Activated T-cell treated with anti-CD3 and anti-CD28 coated beads for 24 hours (primary cell): ENCODE data around the gene TMEM200C.

Source experiments
- DNase-seq: peaks from one replicate; pipeline ENCODE4 v3.0.0-alpha.2; 2020; ENCODE audit warnings: low read depth

The TMEM200C gene

DNA sequence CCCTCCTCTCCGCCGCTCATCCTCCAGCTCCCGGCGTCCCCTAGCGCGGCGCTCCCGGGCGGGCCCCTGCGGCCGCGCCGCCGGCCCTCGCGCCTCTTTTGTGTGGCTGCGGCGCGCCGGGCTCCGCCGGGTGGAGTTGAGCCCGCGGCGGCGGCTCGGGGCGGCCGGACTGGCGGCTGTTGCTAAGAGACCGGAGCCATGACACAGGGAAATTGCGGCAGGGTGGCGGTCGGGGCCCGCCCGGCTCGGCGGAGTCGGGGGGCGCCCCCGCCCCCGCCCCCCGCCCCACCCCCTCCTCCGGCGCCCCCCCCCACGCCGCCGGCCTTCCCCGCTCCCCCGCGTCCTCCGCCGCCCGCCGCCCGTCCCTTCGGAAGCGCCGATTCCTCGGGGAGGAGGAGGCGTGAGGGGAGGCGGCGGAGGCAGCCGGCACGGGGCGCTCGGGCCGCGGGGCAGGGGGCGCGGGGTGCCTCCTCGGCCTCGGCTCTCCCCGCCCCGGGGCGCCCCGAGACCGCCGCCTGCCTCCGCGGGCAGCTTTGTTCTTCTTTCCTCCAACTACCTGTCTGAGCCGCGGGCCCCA is at the start of gene TMEM200C:
TSS of gene TMEM200C (minus strand) at position 224 of the 577 bp plus-strand sequence. CDS start 3,459 bp downstream, outside the sequence.
- DNase-seq = no peak

- no peak for DNase-seq
These were observed 49.1 kb upstream of the TMEM200C start for GRCh38 chr18:5944448-5944847.

DNA sequence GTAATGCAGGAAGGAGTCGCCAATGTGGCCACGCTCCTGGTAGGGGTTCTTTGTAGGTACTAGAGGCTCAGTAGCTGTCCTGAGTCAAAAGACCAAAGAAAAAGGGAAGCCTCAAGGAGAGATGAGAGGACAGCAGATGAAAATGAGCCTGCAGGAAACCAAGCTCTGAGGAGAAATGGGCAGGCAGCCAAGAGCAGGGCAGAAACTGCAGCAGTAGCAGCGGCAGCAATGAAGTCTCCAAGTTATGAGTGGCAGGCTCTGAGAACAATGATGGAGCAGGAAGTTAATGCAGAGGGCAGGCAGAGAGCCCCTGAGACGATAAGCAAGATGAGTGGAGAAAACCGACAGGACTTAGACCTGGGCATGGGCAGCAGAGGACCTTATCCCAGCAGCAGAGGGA is 48.2 kb upstream of the TMEM200C start:
- DNase-seq = no peak

DNA sequence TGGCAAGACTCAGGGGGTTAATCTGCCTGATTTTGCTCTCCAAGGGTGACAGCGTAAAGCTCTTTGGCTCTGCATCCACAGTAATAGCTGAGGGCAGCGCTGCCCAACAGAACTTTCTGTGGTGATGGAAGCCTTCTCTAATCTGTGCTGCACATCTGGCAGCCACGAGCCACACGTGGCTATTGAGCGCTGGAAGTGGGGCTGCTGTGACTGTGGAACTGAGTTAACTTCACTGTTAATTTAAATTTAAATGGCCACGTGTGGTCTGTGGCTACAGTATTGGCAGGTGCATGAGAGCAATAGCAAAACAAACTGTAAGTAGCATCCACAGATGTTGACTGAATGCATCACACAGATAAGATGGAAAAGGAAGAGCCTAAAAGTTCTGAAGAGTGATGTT is 47.3 kb upstream of the TMEM200C start:
- DNase-seq = no peak

GRCh38 chr18:5941890-5942289 is 46.6 kb upstream of the TMEM200C start:
- no peak for DNase-seq

- no peak for DNase-seq
These were observed 44.7 kb upstream of the TMEM200C start for GRCh38 chr18:5939801-5940667.

DNA sequence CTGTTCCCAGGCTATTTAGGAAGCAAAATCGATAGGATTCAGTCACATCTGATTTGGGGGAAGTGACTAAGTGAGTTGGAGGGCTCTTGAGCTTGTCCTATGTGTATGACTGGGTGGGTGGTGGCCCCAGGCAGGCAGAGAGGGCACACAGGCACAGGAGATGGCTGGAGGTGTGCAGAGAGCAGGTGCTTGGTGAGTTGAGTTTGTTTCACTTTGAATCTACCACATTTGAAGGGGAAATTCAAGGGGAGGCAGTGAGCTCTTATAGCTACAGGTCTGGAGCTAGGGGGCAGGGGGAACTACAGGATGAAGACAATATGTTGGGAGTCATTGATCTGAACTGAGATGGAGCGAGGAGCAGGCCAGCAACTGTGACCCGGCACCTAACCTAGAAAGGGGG is 42.5 kb upstream of the TMEM200C start:
- no peak for DNase-seq

- DNase-seq = no peak
These were observed 41.8 kb upstream of the TMEM200C start for GRCh38 chr18:5937121-5937520.

DNA sequence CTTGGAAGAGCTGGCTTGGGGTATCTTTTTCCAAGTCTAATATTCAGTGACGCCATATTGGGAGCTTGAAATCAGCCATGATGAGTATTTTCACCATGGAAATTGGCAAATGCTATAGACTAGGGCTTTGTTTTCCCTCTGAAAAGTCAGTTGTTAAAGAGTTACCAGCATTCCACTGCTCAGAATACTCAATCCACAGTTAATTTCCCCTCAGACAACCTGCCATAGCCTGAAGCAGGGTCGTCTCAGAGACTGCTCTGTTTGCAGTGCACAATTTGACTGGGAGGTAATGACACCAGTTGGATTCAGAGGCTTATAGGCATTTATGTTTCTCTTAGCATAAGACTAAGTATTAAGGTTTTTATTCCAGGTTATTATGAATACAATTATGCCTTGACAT is 35.5 kb upstream of the TMEM200C start:
- no peak for DNase-seq

- no peak for DNase-seq
These were observed 23.0 kb upstream of the TMEM200C start for GRCh38 chr18:5918205-5918858.

DNA sequence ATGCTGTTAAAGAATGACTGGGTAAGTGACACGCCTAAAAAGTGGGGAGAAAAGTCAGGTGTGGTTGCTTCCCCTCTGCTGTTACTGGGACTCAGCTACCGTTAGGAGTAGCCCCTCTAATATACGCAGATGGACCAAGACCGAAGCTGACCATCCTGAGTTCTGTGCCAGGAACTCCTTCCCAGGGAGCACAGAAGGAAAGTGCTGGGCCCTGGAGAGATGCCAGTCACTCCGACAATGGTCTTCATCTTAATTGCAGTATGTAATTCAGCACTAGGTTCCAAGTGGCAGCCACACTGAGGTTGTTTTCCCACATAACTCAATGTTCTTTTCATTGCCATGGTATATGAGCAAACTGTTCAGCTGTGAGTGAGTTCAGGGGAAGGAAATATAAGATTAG is 19.6 kb upstream of the TMEM200C start:
- DNase-seq = no peak

DNA sequence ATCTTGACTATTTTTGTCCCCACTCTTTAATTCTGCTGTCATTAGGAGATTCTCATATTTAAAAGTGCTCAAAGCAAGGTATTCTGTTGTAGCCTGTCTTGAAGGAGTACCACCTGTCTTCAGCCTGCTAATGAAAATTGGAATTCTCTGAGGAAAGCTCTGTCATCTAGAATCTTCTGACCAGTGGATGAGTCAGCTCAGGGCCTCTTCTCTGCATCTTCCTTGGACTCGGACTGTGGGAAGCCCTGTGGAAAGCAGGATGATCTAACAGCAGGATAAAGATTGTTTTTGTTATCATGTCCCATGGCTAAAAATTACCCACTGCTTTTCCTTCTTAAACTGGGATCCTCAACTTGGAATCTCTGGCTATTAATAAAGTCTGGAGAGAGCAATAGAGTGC is 18.7 kb upstream of the TMEM200C start:
- DNase-seq = no peak

DNA sequence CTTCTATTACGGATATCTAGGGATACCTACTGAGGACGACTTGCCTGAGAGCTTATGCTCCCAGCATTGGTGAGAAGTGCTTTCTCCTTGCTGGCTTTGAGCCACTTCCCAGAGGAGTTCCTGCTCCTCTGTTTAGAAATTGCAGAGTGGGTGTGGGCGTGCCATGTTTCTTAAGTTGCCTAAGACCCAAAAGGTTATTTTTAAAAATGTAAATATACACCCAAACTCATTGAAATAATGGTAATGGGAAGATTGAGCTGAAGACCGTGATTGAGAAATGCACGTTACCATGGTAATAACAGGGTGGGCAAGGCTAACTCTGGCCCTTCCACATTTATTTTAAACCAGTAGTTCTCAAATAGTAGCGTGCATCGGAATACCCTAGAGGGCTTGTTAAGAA is 17.2 kb upstream of the TMEM200C start:
- no peak for DNase-seq

DNA sequence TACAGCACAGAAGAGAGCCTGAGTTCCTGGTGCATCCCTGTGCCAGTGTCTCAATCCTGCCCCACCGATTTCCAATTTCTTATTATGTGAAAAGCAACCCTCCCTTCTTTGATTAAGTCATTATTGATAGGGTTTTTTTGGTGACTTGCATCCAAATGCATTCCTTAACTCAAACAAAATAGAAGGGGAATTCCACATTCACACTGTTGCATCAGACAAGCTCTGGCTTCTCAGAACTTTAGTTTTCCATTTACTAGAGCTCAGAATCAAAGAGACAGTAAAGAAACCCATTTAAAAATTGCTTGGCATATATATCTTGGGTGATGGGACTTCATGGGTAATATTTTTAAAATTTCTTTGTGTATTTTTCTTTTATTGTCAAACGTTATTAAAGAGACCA is 13.8 kb upstream of the TMEM200C start:
- no peak for DNase-seq

- DNase-seq = no peak
These were observed 8.1 kb upstream of the TMEM200C start for GRCh38 chr18:5903386-5903785.

DNA sequence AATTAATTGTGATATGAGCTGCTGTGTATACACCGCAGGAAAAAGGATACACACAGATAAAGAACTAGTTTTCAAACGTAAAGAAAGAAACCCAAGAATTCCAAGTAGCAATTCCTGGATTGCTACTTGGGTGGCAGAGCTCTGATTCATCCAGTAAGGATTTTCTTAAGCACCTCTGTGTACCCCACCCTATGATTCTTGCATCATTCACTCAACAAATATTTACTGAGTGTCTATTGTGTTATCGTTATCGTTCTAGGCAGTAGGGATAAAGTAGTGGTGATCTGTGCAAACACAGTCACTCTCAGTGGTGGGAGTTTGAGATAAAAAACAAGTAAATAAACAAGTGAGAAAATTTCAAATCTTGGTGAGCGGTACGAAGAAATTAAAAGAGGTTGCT is 4.9 kb upstream of the TMEM200C start:
- DNase-seq = no peak

DNA sequence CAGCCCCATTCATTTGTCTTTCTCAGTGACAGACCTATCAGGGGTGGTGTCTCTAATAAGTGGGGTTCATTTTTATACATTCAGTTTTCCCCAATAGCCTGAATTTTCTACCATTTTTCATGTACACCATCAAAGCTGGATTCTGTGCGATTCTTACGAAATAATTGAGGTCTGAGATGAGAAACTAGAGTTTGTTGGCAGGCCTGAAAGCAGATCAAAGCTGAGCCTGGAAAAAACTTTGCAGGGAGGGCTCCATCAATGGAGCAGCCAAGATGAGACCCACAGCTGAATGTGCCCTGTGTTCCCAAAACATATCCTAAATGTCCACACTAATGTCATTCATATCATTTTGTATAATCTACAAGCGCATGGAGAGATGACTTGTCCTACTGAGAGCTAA is 4.5 kb upstream of the TMEM200C start:
- no peak for DNase-seq

GRCh38 chr18:5895876-5896740 is 786 bp upstream of the TMEM200C start:
- DNase-seq = no peak

DNA sequence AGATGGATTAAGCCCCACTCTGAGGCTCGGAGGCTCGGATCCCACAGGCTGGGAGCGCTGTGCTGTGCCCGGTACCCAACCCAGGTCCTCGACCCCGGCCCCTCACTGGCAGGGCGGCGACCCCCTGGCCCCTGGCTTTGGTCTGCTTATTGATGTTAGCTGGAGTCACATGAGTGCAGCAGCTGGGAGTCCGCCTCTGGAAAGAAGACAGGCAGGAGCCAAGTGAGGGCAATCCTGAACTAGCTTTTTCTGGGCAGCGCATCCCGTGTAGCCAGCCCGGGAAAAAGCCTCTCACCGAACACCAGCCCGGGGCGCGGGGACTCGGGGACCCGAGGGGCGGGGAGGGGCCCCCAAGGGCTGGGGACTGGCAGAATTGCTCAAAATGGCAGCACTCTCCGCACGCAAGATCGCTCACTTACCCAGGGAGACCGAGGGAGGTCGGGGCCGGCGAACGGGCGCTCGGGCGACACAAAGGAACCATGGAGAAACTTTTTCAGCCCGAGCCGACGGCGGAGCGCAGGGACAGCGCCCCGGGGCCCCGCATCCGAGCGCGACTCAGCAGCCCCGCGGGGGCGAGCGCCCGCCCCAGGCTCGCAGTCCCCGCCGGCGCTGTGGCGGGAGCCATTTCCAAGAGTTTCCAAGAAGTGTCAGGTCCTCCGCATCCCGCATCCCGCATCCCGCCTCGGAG is 567 bp downstream of the TMEM200C start:
- no peak for DNase-seq

- DNase-seq = no peak
These were observed 1.2 kb downstream of the TMEM200C start for GRCh38 chr18:5893956-5894610.

DNA sequence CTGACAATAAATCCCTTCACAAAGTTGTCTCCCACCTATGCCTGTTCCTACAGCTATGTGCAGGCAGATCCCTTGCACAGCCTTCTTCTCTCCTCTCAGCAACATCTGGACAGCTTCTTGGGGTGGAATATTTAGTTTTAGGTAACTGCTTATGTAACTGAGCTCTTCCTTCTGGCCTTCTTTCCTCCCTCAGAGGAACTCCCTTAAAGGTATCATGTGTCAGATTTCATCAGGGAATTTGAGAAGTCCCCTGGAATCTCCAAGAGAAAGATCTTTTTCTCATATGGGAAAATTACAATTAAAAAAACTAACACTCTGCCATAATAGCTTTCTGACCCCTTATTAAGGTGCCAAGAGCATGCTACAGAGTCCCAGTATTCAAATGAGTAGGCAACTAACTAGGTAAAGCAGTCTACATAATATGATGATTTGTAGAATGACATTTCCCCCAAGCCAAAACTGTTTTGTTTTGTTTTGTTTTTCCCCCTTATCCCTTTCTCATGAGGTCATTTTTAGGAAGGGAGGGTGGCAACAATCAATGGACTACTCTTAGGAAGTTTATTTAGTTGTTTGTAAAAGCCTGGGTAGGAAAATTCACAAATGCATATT is 2.4 kb downstream of the TMEM200C start:
- no peak for DNase-seq
